Measurements from ENCODE around the gene PNPLA5. TPM values are rescaled to one million over a fixed set of nuclear protein-coding genes. Genes with fewer than 3 reads are reported as not detected.

Gene PNPLA5
- total and polyA plus RNA-seq, 2 of the 13 experiments (the other 11 are each of a cell fraction or from before 2014, with no cell fraction given), result not detected

GRCh38 chr22:43857367-43857766 is 34.4 kb downstream of the PNPLA5 start:
- ATAC-seq (no peak), DNase-seq (ENCODE audit: low spot score) (no peak), FAIRE-seq (no peak)
- BruUV-seq (replicated peaks), result no TSS peak
- Histone ChIP-seq H3K36me3 (replicated peaks in 1 of 2; ENCODE audit: control insufficient read depth in 1 of 2, insufficient read depth in 2 of 2, low read length in 2 of 2) (no peaks in the 10 kb centered on the region), H3K27me3 (ENCODE audit: control insufficient read depth in 1 of 2, insufficient read depth in 2 of 2, low read length in 2 of 2) (peaks cover 3 to 38% of the 10 kb centered on the region in 2 experiments; a peak in 4 of 5 replicates), H3K4me3 (replicated peaks in 1 of 3; ENCODE audit: insufficient read depth in 1 of 3, low read depth in 2 of 3, low read length in 3 of 3) (no peak overlapping the region), H3K9ac (ENCODE audit: insufficient read depth, low read depth, low read length) (no peak overlapping the region), H4K20me1 (ENCODE audit: insufficient read depth, low read length) (peaks cover 4% of the 10 kb centered on the region; the same call in 1 of the 2 replicates), H3K9me3 (ENCODE audit: low read length) (no peaks in the 10 kb centered on the region), H2AFZ (ENCODE audit: low read length) (no peak overlapping the region), H3K4me2 (ENCODE audit: low read depth, low read length) (no peak overlapping the region), H3K27ac (ENCODE audit: extremely low read length, insufficient read depth, low read length) (no peak overlapping the region), H3K79me2 (ENCODE audit: insufficient read depth, low read length) (no peaks in the 10 kb centered on the region), H3K4me1 (ENCODE audit: insufficient read depth, low read length) (no peaks in the 10 kb centered on the region)
- intact Hi-C loops (cut with micrococcal nuclease; ENCODE audit: unreplicated experiment) (no loop called here), in situ Hi-C loops (cut with HindIII; ENCODE audit: extremely low pct_ligation_motif_present, low pct_unique_long_range_greater_than_20kb) (no loop called here)
- TF ChIP-seq HNRNPL (IDR thresholded peaks at IDR 0.05; ENCODE audit: low read depth, low read length), result no peak
- TF ChIP-seq ZFP36 (IDR thresholded peaks at IDR 0.05; ENCODE audit: borderline replicate concordance, low read depth, low read length, partially characterized antibody), result no peak
- no peak for TF ChIP-seq FOXK2 (IDR thresholded peaks at IDR 0.05)
- TF ChIP-seq ZZZ3 (CRISPR knock-in tag; IDR thresholded peaks at IDR 0.05; ENCODE audit: borderline replicate concordance), result no peak
- no peak for TF ChIP-seq TOE1 (CRISPR knock-in tag; IDR thresholded peaks at IDR 0.05)
- no peak for TF ChIP-seq FOXO4 (CRISPR knock-in tag; conservative IDR thresholded peaks at IDR 0.05)
- TF ChIP-seq FOSL2 (CRISPR knock-in tag; IDR thresholded peaks at IDR 0.05), result no peak
- TF ChIP-seq ZNF234 (CRISPR knock-in tag; conservative IDR thresholded peaks at IDR 0.05), result no peak
- TF ChIP-seq HDAC6 (IDR thresholded peaks at IDR 0.05; ENCODE audit: low read depth, low read length), result no peak
- TF ChIP-seq IRX3 (CRISPR knock-in tag; IDR thresholded peaks at IDR 0.05; ENCODE audit: borderline replicate concordance, low read depth), result no peak
- TF ChIP-seq ZNF446 (CRISPR knock-in tag; IDR thresholded peaks at IDR 0.05), result no peak
- no peak for TF ChIP-seq ASH2L (IDR thresholded peaks at IDR 0.05; ENCODE audit: insufficient read length, low read depth, low read length)
- POLR2A ChIA-PET, result no interaction called here
- CTCF ChIA-PET (ENCODE audit: low intra/inter-chr PET ratio, low total read pairs), result no interaction called here

Measured in HepG2 (cell line).